ENCODE measurements around the gene KHDC3L. TPM values are rescaled to one million over a fixed set of nuclear protein-coding genes. Genes with fewer than 3 reads are reported as not detected.

Gene KHDC3L
- total RNA-seq, 1 donor from 2014 or later: not detected

DNA sequence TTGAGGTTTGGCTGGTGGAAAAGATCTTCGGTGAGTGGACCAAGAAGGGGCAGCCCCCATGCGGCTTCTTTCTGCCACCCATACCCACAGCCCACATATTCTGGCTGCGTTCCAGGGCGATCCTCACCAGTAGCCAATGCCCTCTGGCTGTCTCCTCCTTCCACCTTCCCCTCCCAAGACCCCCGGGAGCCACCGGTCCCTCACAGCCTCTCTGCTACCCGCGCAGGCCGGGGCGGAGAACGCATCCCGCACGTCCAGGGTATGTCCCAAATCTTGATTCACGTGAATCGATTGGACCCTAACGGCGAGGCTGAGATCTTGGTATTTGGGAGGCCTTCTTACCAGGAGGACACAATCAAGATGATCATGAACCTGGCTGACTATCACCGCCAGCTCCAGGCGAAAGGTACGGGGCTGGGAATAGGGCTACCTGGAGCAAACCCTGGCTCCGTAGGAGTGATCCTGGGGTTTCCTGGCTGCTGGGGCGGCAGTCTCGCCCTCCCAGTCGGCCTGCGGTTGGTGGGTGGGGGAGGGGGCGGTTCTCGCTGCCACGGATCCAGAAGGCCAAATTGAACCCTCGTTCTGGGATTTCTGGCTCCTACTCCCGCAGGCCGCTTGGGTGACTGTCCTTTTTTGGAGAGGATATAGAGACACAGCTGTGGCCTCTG lies 545 bp downstream of the KHDC3L start:
- TF ChIP-seq, protein P1, sequence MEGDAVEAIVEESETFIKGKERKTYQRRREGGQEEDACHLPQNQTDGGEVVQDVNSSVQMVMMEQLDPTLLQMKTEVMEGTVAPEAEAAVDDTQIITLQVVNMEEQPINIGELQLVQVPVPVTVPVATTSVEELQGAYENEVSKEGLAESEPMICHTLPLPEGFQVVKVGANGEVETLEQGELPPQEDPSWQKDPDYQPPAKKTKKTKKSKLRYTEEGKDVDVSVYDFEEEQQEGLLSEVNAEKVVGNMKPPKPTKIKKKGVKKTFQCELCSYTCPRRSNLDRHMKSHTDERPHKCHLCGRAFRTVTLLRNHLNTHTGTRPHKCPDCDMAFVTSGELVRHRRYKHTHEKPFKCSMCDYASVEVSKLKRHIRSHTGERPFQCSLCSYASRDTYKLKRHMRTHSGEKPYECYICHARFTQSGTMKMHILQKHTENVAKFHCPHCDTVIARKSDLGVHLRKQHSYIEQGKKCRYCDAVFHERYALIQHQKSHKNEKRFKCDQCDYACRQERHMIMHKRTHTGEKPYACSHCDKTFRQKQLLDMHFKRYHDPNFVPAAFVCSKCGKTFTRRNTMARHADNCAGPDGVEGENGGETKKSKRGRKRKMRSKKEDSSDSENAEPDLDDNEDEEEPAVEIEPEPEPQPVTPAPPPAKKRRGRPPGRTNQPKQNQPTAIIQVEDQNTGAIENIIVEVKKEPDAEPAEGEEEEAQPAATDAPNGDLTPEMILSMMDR (IDR thresholded peaks at IDR 0.05): no peak
- ChIA-PET CTCF (no interaction called here), POLR2A (no interaction called here)
- H3K4me1 Mint-ChIP-seq: no peaks in the 10 kb centered on the region
- H3K4me3 Mint-ChIP-seq: no peak overlapping the region
- no peak overlapping the region for H3K27ac Mint-ChIP-seq
- H3K36me3 Mint-ChIP-seq (ENCODE audit: low read depth): no peaks in the 10 kb centered on the region
- ATAC-seq (ENCODE audit: low read depth): no peak
- H3K9me3 Mint-ChIP-seq: no peaks in the 10 kb centered on the region
- DNase-seq: no peak
- intact Hi-C loops (cut with micrococcal nuclease): no loop called here
- peaks cover 5% of the 10 kb centered on the region for H3K27me3 Mint-ChIP-seq

DNA sequence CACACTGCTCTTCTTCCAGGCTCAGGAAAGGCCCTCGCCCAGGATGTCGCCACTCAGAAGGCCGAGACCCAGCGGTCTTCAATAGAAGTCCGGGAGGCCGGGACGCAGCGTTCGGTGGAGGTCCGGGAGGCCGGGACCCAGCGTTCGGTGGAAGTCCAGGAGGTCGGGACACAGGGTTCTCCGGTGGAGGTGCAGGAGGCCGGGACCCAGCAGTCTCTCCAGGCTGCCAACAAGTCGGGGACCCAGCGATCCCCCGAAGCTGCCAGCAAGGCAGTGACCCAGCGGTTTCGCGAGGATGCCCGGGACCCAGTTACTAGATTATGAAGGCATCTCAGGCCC lies 1.0 kb downstream of the KHDC3L start:
- TF ChIP-seq, protein P1 (IDR thresholded peaks at IDR 0.05): no peak
- Mint-ChIP-seq H3K27me3 (peaks cover 5% of the 10 kb centered on the region), H3K4me3 (no peak overlapping the region), H3K36me3 (ENCODE audit: low read depth) (no peaks in the 10 kb centered on the region), H3K27ac (no peak overlapping the region), H3K9me3 (no peaks in the 10 kb centered on the region), H3K4me1 (no peaks in the 10 kb centered on the region)
- no peak for ATAC-seq (ENCODE audit: low read depth)
- CTCF ChIA-PET: no interaction called here
- POLR2A ChIA-PET: no interaction called here
- no peak for DNase-seq
- intact Hi-C loops (cut with micrococcal nuclease): no loop called here

DNA sequence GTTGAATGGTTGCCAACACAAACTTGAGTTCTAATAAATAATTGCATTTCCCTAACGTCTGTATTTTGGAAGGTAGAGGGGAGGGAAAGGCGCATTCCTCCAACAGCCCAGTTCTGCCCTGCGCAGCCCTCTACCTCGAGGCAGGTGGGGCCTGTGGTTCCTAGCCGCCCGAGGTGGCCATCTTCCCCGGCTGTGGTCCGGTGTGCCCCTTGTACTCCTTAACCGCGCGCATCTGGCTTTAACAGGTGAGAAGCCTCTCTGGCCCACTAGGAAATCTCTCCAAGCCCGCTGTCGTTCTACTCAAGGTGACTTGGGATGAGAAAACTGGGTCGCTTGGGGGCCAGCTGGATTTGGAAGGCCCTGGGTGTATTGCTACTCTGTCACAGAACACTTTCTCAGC lies 1.7 kb downstream of the KHDC3L start:
- Mint-ChIP-seq H3K27ac (no peak overlapping the region), H3K36me3 (ENCODE audit: low read depth) (no peaks in the 10 kb centered on the region), H3K9me3 (no peaks in the 10 kb centered on the region), H3K27me3 (peaks cover 5% of the 10 kb centered on the region), H3K4me1 (no peaks in the 10 kb centered on the region), H3K4me3 (no peak overlapping the region)
- ChIA-PET CTCF (no interaction called here), POLR2A (no interaction called here)
- no peak for ATAC-seq (ENCODE audit: low read depth)
- DNase-seq: no peak
- TF ChIP-seq, protein P1 (IDR thresholded peaks at IDR 0.05): no peak
- intact Hi-C loops (cut with micrococcal nuclease): no loop called here

DNA sequence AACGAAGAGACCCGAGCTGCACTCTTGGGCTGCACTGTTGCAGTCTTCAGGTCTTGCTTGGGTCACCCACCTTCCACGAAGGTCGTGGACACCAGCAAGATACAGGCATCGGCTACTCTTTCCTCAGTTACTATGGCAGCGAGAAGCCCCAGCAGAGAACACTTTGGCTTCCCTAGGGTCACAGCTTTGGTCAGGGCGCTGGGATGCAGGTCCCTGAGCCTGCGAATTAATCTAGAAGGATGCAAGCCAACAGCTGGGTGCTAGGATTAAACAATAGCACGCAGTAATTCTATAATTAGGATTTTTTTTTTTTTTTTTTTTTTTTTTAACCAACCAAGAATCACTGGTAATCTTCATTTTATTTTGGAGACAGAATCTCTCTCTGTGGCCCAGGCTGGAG lies 2.1 kb downstream of the KHDC3L start:
- H3K27me3 Mint-ChIP-seq: peaks cover 5% of the 10 kb centered on the region
- POLR2A ChIA-PET: no interaction called here

DNA sequence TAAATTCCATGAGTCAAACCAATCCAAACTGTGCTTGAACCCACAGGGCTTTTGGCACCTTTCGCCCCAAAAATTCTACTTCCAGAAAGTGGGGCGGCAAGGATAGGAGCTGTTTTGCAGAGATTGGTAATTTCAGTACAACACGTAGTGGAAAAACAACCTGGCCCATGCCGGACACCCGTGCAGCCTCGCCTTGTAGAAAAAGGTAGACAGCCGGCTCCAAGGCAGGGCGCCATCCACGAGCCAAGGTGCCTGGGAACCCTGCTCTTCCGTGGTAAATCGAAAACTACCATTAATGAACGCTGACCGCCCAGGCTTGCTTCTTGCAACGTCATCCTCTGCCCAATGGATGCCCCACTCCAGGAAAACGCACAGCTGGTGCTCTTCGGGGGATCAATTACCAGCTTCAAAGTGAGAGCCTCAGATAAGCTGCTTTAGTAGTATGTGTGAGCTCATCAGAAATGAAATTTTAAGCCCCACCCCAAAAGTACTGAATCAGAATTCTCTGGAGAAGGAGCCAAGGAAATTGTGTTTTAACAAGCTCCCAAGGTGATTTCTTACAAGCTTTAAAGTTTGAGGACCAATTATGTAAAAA lies 5.4 kb downstream of the KHDC3L start:
- POLR2A ChIA-PET: no interaction called here
- no peaks in the 10 kb centered on the region for H3K9me3 Mint-ChIP-seq
- DNase-seq (no peak), ATAC-seq (ENCODE audit: low read depth) (no peak)
- peaks cover 5% of the 10 kb centered on the region for H3K27me3 Mint-ChIP-seq
- intact Hi-C loops (cut with micrococcal nuclease): no loop called here
- no peak overlapping the region for H3K4me3 Mint-ChIP-seq
- H3K4me1 Mint-ChIP-seq: no peaks in the 10 kb centered on the region
- no peaks in the 10 kb centered on the region for H3K36me3 Mint-ChIP-seq (ENCODE audit: low read depth)
- no peak overlapping the region for H3K27ac Mint-ChIP-seq
- TF ChIP-seq, protein P1 (IDR thresholded peaks at IDR 0.05): no peak
- CTCF ChIA-PET: no interaction called here

More for the DNA sequence above, 2.1 kb downstream of the KHDC3L start:
- DNase-seq (no peak), ATAC-seq (ENCODE audit: low read depth) (no peak)
- Mint-ChIP-seq H3K36me3 (ENCODE audit: low read depth) (no peaks in the 10 kb centered on the region), H3K4me3 (no peak overlapping the region), H3K4me1 (no peaks in the 10 kb centered on the region), H3K27ac (no peak overlapping the region), H3K9me3 (no peaks in the 10 kb centered on the region)
- intact Hi-C loops (cut with micrococcal nuclease): no loop called here
- TF ChIP-seq, protein P1 (IDR thresholded peaks at IDR 0.05): no peak
- CTCF ChIA-PET: no interaction called here
